ENCODE measurements around the gene PARM1. TPM values are rescaled to one million over a fixed set of nuclear protein-coding genes. Genes with fewer than 3 reads are reported as not detected.

Gene PARM1
- total and polyA plus RNA-seq, 2 donors (not counting 1 experiment from before 2014, with no cell fraction given): 7.8 to 10.4 TPM

DNA sequence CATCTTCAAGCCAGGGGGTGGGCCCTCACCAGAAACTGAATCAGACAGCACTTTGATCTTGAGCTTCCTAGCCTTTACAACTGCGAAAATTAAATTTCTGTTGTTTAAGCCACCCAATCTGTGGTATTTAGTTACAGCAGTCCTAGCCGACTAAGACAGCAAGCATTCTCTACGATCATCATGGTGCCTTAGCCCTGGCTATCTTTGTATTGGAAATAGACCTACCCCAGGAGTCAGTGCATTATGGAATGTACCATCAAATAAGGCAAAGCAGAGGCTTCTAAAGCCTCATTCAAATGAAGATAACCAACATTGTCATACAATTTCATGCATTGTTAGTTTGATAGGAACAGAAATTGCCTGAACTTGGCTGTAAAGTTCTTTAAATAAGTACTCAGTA lies 75.0 kb downstream of the PARM1 start:
- peaks cover 1 to 5% (median 4%) of the 10 kb centered on the region in 3 donors for H3K9me3 ChIP-seq (ENCODE audit: control extremely low read depth in 1 of 3, control insufficient read depth in 2 of 3, insufficient read depth in 1 of 3, low read length in 2 of 3)
- Mint-ChIP-seq H3K27me3 (no peaks in the 10 kb centered on the region), H3K4me3 (no peak overlapping the region), H3K27ac (no peak overlapping the region), H3K9me3 (ENCODE audit: insufficient read depth) (peaks cover 7% of the 10 kb centered on the region), H3K4me1 (peaks cover 12% of the 10 kb centered on the region)
- H4K20me1 ChIP-seq (ENCODE audit: control insufficient read depth, insufficient read depth, low read length, poor library complexity, severe bottlenecking): no peaks in the 10 kb centered on the region
- no peak overlapping the region for H3K4me2 ChIP-seq (replicated peaks; ENCODE audit: low read depth, low read length, poor library complexity, severe bottlenecking)
- no peak overlapping the region for H3K9ac ChIP-seq (ENCODE audit: low read length)
- H3K4me1 ChIP-seq (ENCODE audit: control insufficient read depth in 2 of 2, insufficient read depth in 2 of 2, low read length in 2 of 2): no peaks in the 10 kb centered on the region
- DNase-seq (no peak), ATAC-seq (ENCODE audit: low read depth) (no peak)
- H3K4me3 ChIP-seq (ENCODE audit: control extremely low read depth in 1 of 5, extremely low read depth in 1 of 5, insufficient read depth in 1 of 5, low read depth in 2 of 5, low read length in 4 of 5): no peak overlapping the region
- intact Hi-C loops (cut with micrococcal nuclease): no loop called here
- no peaks in the 10 kb centered on the region for H3K79me2 ChIP-seq (ENCODE audit: control insufficient read depth, insufficient read depth, low read length)
- POLR2A ChIA-PET: no interaction called here
- CTCF ChIA-PET: no interaction called here
- H3K27ac ChIP-seq (ENCODE audit: low read length in 2 of 2): no peak overlapping the region
- H3K36me3 ChIP-seq (replicated peaks in 1 of 2; ENCODE audit: control extremely low read depth in 1 of 2, control insufficient read depth in 1 of 2, extremely low read depth in 1 of 2, insufficient read depth in 2 of 2, low read length in 1 of 2): peaks cover 0 to 9% of the 10 kb centered on the region in 2 experiments
- TF ChIP-seq EZH2 (IDR thresholded peaks at IDR 0.05; ENCODE audit: borderline replicate concordance, insufficient read depth, low read depth, low read length, poor library complexity, severe bottlenecking): no peak
- TF ChIP-seq, protein P1, sequence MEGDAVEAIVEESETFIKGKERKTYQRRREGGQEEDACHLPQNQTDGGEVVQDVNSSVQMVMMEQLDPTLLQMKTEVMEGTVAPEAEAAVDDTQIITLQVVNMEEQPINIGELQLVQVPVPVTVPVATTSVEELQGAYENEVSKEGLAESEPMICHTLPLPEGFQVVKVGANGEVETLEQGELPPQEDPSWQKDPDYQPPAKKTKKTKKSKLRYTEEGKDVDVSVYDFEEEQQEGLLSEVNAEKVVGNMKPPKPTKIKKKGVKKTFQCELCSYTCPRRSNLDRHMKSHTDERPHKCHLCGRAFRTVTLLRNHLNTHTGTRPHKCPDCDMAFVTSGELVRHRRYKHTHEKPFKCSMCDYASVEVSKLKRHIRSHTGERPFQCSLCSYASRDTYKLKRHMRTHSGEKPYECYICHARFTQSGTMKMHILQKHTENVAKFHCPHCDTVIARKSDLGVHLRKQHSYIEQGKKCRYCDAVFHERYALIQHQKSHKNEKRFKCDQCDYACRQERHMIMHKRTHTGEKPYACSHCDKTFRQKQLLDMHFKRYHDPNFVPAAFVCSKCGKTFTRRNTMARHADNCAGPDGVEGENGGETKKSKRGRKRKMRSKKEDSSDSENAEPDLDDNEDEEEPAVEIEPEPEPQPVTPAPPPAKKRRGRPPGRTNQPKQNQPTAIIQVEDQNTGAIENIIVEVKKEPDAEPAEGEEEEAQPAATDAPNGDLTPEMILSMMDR (IDR thresholded peaks at IDR 0.05): no peak
- H3K27me3 ChIP-seq (replicated peaks in 1 of 4; ENCODE audit: control extremely low read depth in 1 of 4, control insufficient read depth in 3 of 4, insufficient read depth in 4 of 4, low read length in 3 of 4): no peaks in the 10 kb centered on the region
- H2AFZ ChIP-seq (ENCODE audit: insufficient read depth, low read depth, low read length, poor library complexity, severe bottlenecking): no peak overlapping the region
- 100% methylated on average over 1 of the region's 3 CpGs for WGBS (ENCODE audit: insufficient coverage)

DNA sequence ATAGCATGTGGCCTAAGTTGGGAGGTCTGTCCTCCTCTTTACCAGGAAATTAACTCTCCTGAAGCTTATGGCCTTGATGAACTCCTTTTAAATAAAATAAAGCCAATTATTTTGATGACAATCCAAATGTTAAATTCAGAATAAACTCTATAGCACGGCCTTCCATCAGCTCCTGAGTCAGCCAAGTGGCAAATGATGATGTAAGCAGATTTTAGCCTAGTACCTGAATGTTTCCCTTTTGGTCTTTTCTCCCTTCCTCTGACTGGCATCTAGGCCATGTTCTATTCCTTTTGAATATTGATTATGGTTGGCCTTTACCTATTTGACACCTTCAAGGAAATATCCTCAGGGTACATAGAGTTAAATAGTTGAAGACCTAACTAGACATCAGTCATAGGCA lies 76.2 kb downstream of the PARM1 start:
- H4K20me1 ChIP-seq (ENCODE audit: control insufficient read depth, insufficient read depth, low read length, poor library complexity, severe bottlenecking): no peaks in the 10 kb centered on the region
- no peak overlapping the region for H3K4me3 Mint-ChIP-seq
- H3K27ac ChIP-seq (ENCODE audit: low read length in 2 of 2): no peak overlapping the region
- POLR2A ChIA-PET: no interaction called here
- CTCF ChIA-PET: interaction anchor here (0.9 kb wide), 1 partner anchor 134 kb away, joined by 3 read pairs; no protein-coding TSS in a partner anchor
- no peaks in the 10 kb centered on the region for H3K79me2 ChIP-seq (ENCODE audit: control insufficient read depth, insufficient read depth, low read length)
- no peak overlapping the region for H3K27ac Mint-ChIP-seq
- H2AFZ ChIP-seq (ENCODE audit: insufficient read depth, low read depth, low read length, poor library complexity, severe bottlenecking): no peak overlapping the region
- ATAC-seq (ENCODE audit: low read depth) (no peak), DNase-seq (no peak)
- no peak overlapping the region for H3K4me3 ChIP-seq (ENCODE audit: control extremely low read depth in 1 of 5, extremely low read depth in 1 of 5, insufficient read depth in 1 of 5, low read depth in 2 of 5, low read length in 4 of 5)
- peaks cover 0 to 13% of the 10 kb centered on the region in 2 experiments for H3K36me3 ChIP-seq (replicated peaks in 1 of 2; ENCODE audit: control extremely low read depth in 1 of 2, control insufficient read depth in 1 of 2, extremely low read depth in 1 of 2, insufficient read depth in 2 of 2, low read length in 1 of 2)
- H3K27me3 Mint-ChIP-seq: no peaks in the 10 kb centered on the region
- H3K9ac ChIP-seq (ENCODE audit: low read length): no peak overlapping the region
- H3K27me3 ChIP-seq (replicated peaks in 1 of 4; ENCODE audit: control extremely low read depth in 1 of 4, control insufficient read depth in 3 of 4, insufficient read depth in 4 of 4, low read length in 3 of 4): no peaks in the 10 kb centered on the region
- whole genome bisulfite sequencing (ENCODE audit: insufficient coverage): no CpG with 5 or more reads among the region's 1 CpG
- intact Hi-C loops (cut with micrococcal nuclease): no loop called here
- peaks cover 3% of the 10 kb centered on the region for H3K4me1 Mint-ChIP-seq
- H3K9me3 Mint-ChIP-seq (ENCODE audit: insufficient read depth): peaks cover 7% of the 10 kb centered on the region
- no peaks in the 10 kb centered on the region for H3K4me1 ChIP-seq (ENCODE audit: control insufficient read depth in 2 of 2, insufficient read depth in 2 of 2, low read length in 2 of 2)
- no peak overlapping the region for H3K4me2 ChIP-seq (replicated peaks; ENCODE audit: low read depth, low read length, poor library complexity, severe bottlenecking)
- TF ChIP-seq, protein P1 (IDR thresholded peaks at IDR 0.05): no peak
- no peak for TF ChIP-seq EZH2 (IDR thresholded peaks at IDR 0.05; ENCODE audit: borderline replicate concordance, insufficient read depth, low read depth, low read length, poor library complexity, severe bottlenecking)
- H3K9me3 ChIP-seq (ENCODE audit: control extremely low read depth in 1 of 3, control insufficient read depth in 2 of 3, insufficient read depth in 1 of 3, low read length in 2 of 3): peaks cover 1 to 5% (median 4%) of the 10 kb centered on the region in 3 donors
